Dermis blood vessel endothelial cell (primary cell): ENCODE results near the gene BCO2. TPM values are rescaled to one million over a fixed set of nuclear protein-coding genes. Genes with fewer than 3 reads are reported as not detected.

Experiments used
- DNase-seq: peaks from one replicate; pipeline ENCODE4 v3.0.0; 2010
- total RNA-seq: library from RNA; depleted of rRNA; stranded (reverse); fragments of >200 nt; gene quantifications from 2 replicates; pipeline ENCODE4 v1.2.3, GENCODE V29; 2014

BCO2 gene
- total RNA-seq, 1 donor from 2014 or later: 0.68 TPM

- no peak for DNase-seq
Measured at GRCh38 chr11:112216561-112217105, 41.3 kb downstream of the BCO2 start.

- DNase-seq: peak; percentile 91
Measured at GRCh38 chr11:112219476-112220232, 44.3 kb downstream of the BCO2 start.

GRCh38 chr11:112221274-112221835 is 46.0 kb downstream of the BCO2 start:
- DNase-seq: peak; percentile 52

- DNase-seq: no peak
Measured at GRCh38 chr11:112222303-112222702, 47.0 kb downstream of the BCO2 start.

GRCh38 chr11:112223121-112223520 is 47.8 kb downstream of the BCO2 start:
- no peak for DNase-seq

- DNase-seq: no peak
Measured at GRCh38 chr11:112223754-112224532, 48.6 kb downstream of the BCO2 start.

- peak; percentile 75 for DNase-seq
Measured at GRCh38 chr11:112225753-112226061, 50.4 kb downstream of the BCO2 start.

GRCh38 chr11:112226062-112226830 is 50.9 kb downstream of the BCO2 start, which contains the start of gene PTS:
Gene PTS, plus strand, starts transcription at chr11:112226428. Its CDS starts 16 bp downstream, at chr11:112226444.
- peak; percentile 90 for DNase-seq

GRCh38 chr11:112226831-112227401 is 51.6 kb downstream of the BCO2 start:
- peak; percentile 33 for DNase-seq

- no peak for DNase-seq
Measured at GRCh38 chr11:112227471-112227870, 52.2 kb downstream of the BCO2 start.

- no peak for DNase-seq
Measured at GRCh38 chr11:112228706-112229105, 53.4 kb downstream of the BCO2 start.

- no peak for DNase-seq
Measured at GRCh38 chr11:112229159-112229558, 53.8 kb downstream of the BCO2 start.

GRCh38 chr11:112229746-112230433 is 54.6 kb downstream of the BCO2 start:
- DNase-seq: no peak

GRCh38 chr11:112231952-112232351 is 56.6 kb downstream of the BCO2 start:
- DNase-seq: no peak

GRCh38 chr11:112235750-112236390 is 60.6 kb downstream of the BCO2 start:
- DNase-seq: no peak

- no peak for DNase-seq
Measured at GRCh38 chr11:112237451-112237850, 62.1 kb downstream of the BCO2 start.

- no peak for DNase-seq
Measured at GRCh38 chr11:112238041-112238440, 62.7 kb downstream of the BCO2 start.

GRCh38 chr11:112241486-112241885 is 66.2 kb downstream of the BCO2 start:
- DNase-seq: no peak

GRCh38 chr11:112247201-112247600 is 71.9 kb downstream of the BCO2 start:
- no peak for DNase-seq

GRCh38 chr11:112248201-112248600 is 72.9 kb downstream of the BCO2 start:
- DNase-seq: no peak
